C4-2B (cell line): ENCODE data around the gene C1QTNF1.

ENCODE experiments used
- CTCF ChIP-seq: fragments of 450-650 bp; conservative IDR thresholded peaks from 2 replicates; pipeline ENCODE4 v1.5.1; 2017; ENCODE audit warnings: mild to moderate bottlenecking
- ZFX ChIP-seq: fragments of 450-650 bp; IDR thresholded peaks from 2 replicates; pipeline ENCODE4 v1.6.1; 2017

GRCh38 chr17:79085154-79085920 lies 61.4 kb downstream of the C1QTNF1 start:
- TF ChIP-seq CTCF (no peak), ZFX (no peak)
